WTC11 (cell line): ENCODE data around the gene CNTNAP2. TPM values are rescaled to one million over a fixed set of nuclear protein-coding genes. Genes with fewer than 3 reads are reported as not detected.
A peak's percentile ranks its signal among the peaks of the same experiment; 100 is the strongest.

ENCODE experiments used
- ATAC-seq: fragments of 200-7000 bp; cut with Tn5 transposase; 2 replicates; pipeline ENCODE4 v1.10.0; 2021; ENCODE audit warnings: mild to moderate bottlenecking, moderate library complexity
- CTCF ChIA-PET: fragments of 300-600 bp; sonication (Branson Sonifier 250); formaldehyde crosslinking; loops from one replicate; lab custom pipeline; 2021; ENCODE audit warnings: antibody characterized with exemption; lab: Charles Lee
- POLR2A ChIA-PET: fragments of 350-600 bp; sonication (Branson Sonifier 250); formaldehyde crosslinking; loops from one replicate; lab custom pipeline; 2021; ENCODE audit warnings: antibody characterized with exemption; lab: Charles Lee
- DNase-seq: peaks from one replicate; pipeline ENCODE4 v3.0.0; 2021; ENCODE audit warnings: low spot score
- H3K27ac Mint-ChIP-seq: 2 replicates; pipeline ENCODE4 v1.8.0; 2021; ENCODE audit warnings: mixed read lengths
- H3K27me3 Mint-ChIP-seq: 2 replicates; pipeline ENCODE4 v1.8.0; 2021; ENCODE audit warnings: low read depth, mild to moderate bottlenecking, moderate library complexity, mixed read lengths
- H3K36me3 Mint-ChIP-seq: 2 replicates; pipeline ENCODE4 v1.8.0; 2021; ENCODE audit warnings: mixed read lengths
- H3K4me1 Mint-ChIP-seq: 2 replicates; pipeline ENCODE4 v1.8.0; 2022; ENCODE audit warnings: mixed read lengths
- H3K4me3 Mint-ChIP-seq: 2 replicates; pipeline ENCODE4 v1.8.0; 2021; ENCODE audit warnings: mild to moderate bottlenecking, moderate library complexity, mixed read lengths
- H3K9me3 Mint-ChIP-seq: 2 replicates; pipeline ENCODE4 v1.8.0; 2021; ENCODE audit warnings: mixed read lengths
- FOXP1 ChIP-seq: sonication (generic); formaldehyde crosslinking; IDR thresholded peaks from 2 replicates; pipeline ENCODE4 v1.8.0; 2022; ENCODE audit warnings: missing genetic modification reagents, mild to moderate bottlenecking, moderate library complexity, borderline replicate concordance
- GABPB1 ChIP-seq: sonication (generic); formaldehyde crosslinking; IDR thresholded peaks from 2 replicates; pipeline ENCODE4 v1.8.1; 2023; ENCODE audit warnings: mild to moderate bottlenecking, missing genetic modification reagents
- GTF2I ChIP-seq: fragments of 250-450 bp; sonication (Bioruptor Pico); conservative IDR thresholded peaks from 2 replicates; pipeline ENCODE4 v1.4.0; 2021; ENCODE audit warnings: mild to moderate bottlenecking
- HMGA2 ChIP-seq: fragments of 250-450 bp; sonication (Bioruptor Pico); IDR thresholded peaks from 2 replicates; pipeline ENCODE4 v1.4.0; 2021; ENCODE audit warnings: mild to moderate bottlenecking, moderate library complexity
- KAT7 ChIP-seq: sonication (generic); formaldehyde crosslinking; IDR thresholded peaks from 2 replicates; pipeline ENCODE4 v1.8.1; 2023; ENCODE audit warnings: missing genetic modification reagents, mild to moderate bottlenecking, borderline replicate concordance
- NFATC4 ChIP-seq: fragments of 250-450 bp; sonication (Bioruptor Pico); IDR thresholded peaks from 2 replicates; pipeline ENCODE4 v1.9.0; 2021; ENCODE audit warnings: mild to moderate bottlenecking
- NR3C1 ChIP-seq: sonication (generic); formaldehyde crosslinking; conservative IDR thresholded peaks from 2 replicates; pipeline ENCODE4 v1.8.1; 2023; ENCODE audit warnings: low read depth, mild to moderate bottlenecking, missing genetic modification reagents
- OVOL2 ChIP-seq: fragments of 250-450 bp; sonication (Bioruptor Pico); IDR thresholded peaks from 2 replicates; pipeline ENCODE4 v1.9.0; 2021; ENCODE audit warnings: mild to moderate bottlenecking, borderline replicate concordance
- SP1 ChIP-seq: sonication (generic); formaldehyde crosslinking; conservative IDR thresholded peaks from 2 replicates; pipeline ENCODE4 v1.8.1; 2022; ENCODE audit warnings: missing genetic modification reagents
- TCF7 ChIP-seq: sonication (generic); formaldehyde crosslinking; IDR thresholded peaks from 2 replicates; pipeline ENCODE4 v1.8.0; 2022; ENCODE audit warnings: mild to moderate bottlenecking, low read depth, missing genetic modification reagents, moderate library complexity
- TP53 ChIP-seq: sonication (generic); formaldehyde crosslinking; IDR thresholded peaks from 2 replicates; pipeline ENCODE4 v1.8.1; 2023; ENCODE audit warnings: mild to moderate bottlenecking, missing genetic modification reagents
- ZBTB21 ChIP-seq: sonication (generic); formaldehyde crosslinking; IDR thresholded peaks from 2 replicates; pipeline ENCODE4 v1.8.1; 2023; ENCODE audit warnings: mild to moderate bottlenecking, missing genetic modification reagents, borderline replicate concordance
- ZNF263 ChIP-seq: sonication (generic); formaldehyde crosslinking; IDR thresholded peaks from 2 replicates; pipeline ENCODE4 v1.8.1; 2022; ENCODE audit warnings: low read depth, mild to moderate bottlenecking, moderate library complexity, missing genetic modification reagents
- ZNF416 ChIP-seq: fragments of 250-450 bp; sonication (Bioruptor Pico); IDR thresholded peaks from 2 replicates; pipeline ENCODE4 v1.9.0; 2021; ENCODE audit warnings: mild to moderate bottlenecking, inconsistent platforms
- total RNA-seq: library from RNA; stranded (reverse); gene quantifications from 3 replicates; pipeline ENCODE4 v1.2.3, GENCODE V29; 2021
- TF ChIP-seq, protein P1 (sequence below): sonication (generic); formaldehyde crosslinking; IDR thresholded peaks from 2 replicates; pipeline ENCODE4 v1.8.1; 2022; ENCODE audit warnings: low read depth, missing genetic modification reagents, borderline replicate concordance
- TF ChIP-seq, protein P2 (sequence below): fragments of 250-450 bp; sonication (Bioruptor Pico); IDR thresholded peaks from 2 replicates; pipeline ENCODE4 v1.9.0; 2021; ENCODE audit warnings: moderate library complexity, mild to moderate bottlenecking, inconsistent platforms, borderline replicate concordance
- TF ChIP-seq, protein P3 (sequence below): sonication (generic); formaldehyde crosslinking; IDR thresholded peaks from 2 replicates; pipeline ENCODE4 v1.8.1; 2022; ENCODE audit warnings: mild to moderate bottlenecking, moderate library complexity, missing genetic modification reagents
- TF ChIP-seq, protein P4 (sequence below): sonication (generic); formaldehyde crosslinking; IDR thresholded peaks from 2 replicates; pipeline ENCODE4 v1.8.0; 2022; ENCODE audit warnings: mild to moderate bottlenecking, missing genetic modification reagents
- TF ChIP-seq, protein P5 (sequence below): sonication (generic); formaldehyde crosslinking; IDR thresholded peaks from 2 replicates; pipeline ENCODE4 v1.8.0; 2023; ENCODE audit warnings: missing genetic modification reagents, mild to moderate bottlenecking, borderline replicate concordance
- TF ChIP-seq, protein P6 (sequence below): sonication (generic); formaldehyde crosslinking; IDR thresholded peaks from 2 replicates; pipeline ENCODE4 v1.8.0; 2023; ENCODE audit warnings: missing genetic modification reagents
- TF ChIP-seq, protein P7 (sequence below): fragments of 200-600 bp; IDR thresholded peaks from 2 replicates; pipeline ENCODE4 v1.8.0; 2022; ENCODE audit warnings: antibody characterized with exemption

CNTNAP2 gene
- total RNA-seq, 1 experiment from 2014 or later, result 63.8 TPM

DNA sequence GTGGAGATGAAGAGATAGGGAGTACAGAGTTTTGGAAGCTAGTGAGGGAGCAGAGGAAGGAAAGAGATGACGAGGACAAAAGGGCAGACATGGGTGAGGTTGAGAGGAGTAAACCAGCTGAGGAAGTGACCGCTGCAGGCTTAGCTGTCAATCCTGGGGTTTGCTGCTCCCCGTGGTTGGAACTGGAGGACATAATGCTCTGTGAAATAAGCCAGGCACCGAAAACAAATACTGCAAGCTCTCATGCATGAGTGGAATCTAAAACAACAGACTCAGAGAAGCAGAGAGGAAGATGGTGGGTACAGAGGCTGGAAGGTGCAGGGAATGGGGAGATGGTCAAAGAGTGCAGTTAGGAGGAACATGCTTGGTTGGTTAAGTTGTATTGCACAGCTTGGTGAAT lies 1991.8 kb downstream of the CNTNAP2 start:
- Mint-ChIP-seq H3K4me3 (no peak overlapping the region), H3K36me3 (peaks cover 4% of the 10 kb centered on the region; the same call in 1 of the 2 replicates), H3K27ac (peak overlapping the region; percentile 69; the same call in 1 of the 2 replicates), H3K9me3 (peaks cover 8% of the 10 kb centered on the region), H3K4me1 (peaks cover 24% of the 10 kb centered on the region), H3K27me3 (no peaks in the 10 kb centered on the region; the same call in 1 of the 2 replicates)
- no peak for ATAC-seq
- POLR2A ChIA-PET, result no interaction called here
- TF ChIP-seq, protein P1, sequence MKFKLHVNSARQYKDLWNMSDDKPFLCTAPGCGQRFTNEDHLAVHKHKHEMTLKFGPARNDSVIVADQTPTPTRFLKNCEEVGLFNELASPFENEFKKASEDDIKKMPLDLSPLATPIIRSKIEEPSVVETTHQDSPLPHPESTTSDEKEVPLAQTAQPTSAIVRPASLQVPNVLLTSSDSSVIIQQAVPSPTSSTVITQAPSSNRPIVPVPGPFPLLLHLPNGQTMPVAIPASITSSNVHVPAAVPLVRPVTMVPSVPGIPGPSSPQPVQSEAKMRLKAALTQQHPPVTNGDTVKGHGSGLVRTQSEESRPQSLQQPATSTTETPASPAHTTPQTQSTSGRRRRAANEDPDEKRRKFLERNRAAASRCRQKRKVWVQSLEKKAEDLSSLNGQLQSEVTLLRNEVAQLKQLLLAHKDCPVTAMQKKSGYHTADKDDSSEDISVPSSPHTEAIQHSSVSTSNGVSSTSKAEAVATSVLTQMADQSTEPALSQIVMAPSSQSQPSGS, result no peak
- TF ChIP-seq, protein P2, sequence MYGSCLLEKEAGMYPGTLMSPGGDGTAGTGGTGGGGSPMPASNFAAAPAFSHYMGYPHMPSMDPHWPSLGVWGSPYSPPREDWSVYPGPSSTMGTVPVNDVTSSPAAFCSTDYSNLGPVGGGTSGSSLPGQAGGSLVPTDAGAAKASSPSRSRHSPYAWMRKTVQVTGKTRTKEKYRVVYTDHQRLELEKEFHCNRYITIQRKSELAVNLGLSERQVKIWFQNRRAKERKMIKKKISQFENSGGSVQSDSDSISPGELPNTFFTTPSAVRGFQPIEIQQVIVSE (CRISPR knock-in tag), result no peak
- no peak for TF ChIP-seq ZBTB21 (CRISPR knock-in tag)
- no peak for TF ChIP-seq TCF7
- no peak for TF ChIP-seq NR3C1 (CRISPR knock-in tag)
- TF ChIP-seq, protein P3, sequence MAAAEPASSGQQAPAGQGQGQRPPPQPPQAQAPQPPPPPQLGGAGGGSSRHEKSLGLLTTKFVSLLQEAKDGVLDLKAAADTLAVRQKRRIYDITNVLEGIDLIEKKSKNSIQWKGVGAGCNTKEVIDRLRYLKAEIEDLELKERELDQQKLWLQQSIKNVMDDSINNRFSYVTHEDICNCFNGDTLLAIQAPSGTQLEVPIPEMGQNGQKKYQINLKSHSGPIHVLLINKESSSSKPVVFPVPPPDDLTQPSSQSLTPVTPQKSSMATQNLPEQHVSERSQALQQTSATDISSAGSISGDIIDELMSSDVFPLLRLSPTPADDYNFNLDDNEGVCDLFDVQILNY (CRISPR knock-in tag), result no peak
- TF ChIP-seq FOXP1 (CRISPR knock-in tag), result no peak
- TF ChIP-seq, protein P4, sequence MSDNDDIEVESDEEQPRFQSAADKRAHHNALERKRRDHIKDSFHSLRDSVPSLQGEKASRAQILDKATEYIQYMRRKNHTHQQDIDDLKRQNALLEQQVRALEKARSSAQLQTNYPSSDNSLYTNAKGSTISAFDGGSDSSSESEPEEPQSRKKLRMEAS (CRISPR knock-in tag), result no peak
- TF ChIP-seq NFATC4 (CRISPR knock-in tag), result no peak
- TF ChIP-seq, protein P5, sequence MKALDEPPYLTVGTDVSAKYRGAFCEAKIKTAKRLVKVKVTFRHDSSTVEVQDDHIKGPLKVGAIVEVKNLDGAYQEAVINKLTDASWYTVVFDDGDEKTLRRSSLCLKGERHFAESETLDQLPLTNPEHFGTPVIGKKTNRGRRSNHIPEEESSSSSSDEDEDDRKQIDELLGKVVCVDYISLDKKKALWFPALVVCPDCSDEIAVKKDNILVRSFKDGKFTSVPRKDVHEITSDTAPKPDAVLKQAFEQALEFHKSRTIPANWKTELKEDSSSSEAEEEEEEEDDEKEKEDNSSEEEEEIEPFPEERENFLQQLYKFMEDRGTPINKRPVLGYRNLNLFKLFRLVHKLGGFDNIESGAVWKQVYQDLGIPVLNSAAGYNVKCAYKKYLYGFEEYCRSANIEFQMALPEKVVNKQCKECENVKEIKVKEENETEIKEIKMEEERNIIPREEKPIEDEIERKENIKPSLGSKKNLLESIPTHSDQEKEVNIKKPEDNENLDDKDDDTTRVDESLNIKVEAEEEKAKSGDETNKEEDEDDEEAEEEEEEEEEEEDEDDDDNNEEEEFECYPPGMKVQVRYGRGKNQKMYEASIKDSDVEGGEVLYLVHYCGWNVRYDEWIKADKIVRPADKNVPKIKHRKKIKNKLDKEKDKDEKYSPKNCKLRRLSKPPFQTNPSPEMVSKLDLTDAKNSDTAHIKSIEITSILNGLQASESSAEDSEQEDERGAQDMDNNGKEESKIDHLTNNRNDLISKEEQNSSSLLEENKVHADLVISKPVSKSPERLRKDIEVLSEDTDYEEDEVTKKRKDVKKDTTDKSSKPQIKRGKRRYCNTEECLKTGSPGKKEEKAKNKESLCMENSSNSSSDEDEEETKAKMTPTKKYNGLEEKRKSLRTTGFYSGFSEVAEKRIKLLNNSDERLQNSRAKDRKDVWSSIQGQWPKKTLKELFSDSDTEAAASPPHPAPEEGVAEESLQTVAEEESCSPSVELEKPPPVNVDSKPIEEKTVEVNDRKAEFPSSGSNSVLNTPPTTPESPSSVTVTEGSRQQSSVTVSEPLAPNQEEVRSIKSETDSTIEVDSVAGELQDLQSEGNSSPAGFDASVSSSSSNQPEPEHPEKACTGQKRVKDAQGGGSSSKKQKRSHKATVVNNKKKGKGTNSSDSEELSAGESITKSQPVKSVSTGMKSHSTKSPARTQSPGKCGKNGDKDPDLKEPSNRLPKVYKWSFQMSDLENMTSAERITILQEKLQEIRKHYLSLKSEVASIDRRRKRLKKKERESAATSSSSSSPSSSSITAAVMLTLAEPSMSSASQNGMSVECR, result no peak
- TF ChIP-seq GTF2I, result no peak
- no peak for TF ChIP-seq GABPB1 (CRISPR knock-in tag)
- TF ChIP-seq, protein P6, sequence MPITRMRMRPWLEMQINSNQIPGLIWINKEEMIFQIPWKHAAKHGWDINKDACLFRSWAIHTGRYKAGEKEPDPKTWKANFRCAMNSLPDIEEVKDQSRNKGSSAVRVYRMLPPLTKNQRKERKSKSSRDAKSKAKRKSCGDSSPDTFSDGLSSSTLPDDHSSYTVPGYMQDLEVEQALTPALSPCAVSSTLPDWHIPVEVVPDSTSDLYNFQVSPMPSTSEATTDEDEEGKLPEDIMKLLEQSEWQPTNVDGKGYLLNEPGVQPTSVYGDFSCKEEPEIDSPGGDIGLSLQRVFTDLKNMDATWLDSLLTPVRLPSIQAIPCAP (CRISPR knock-in tag), result no peak
- TF ChIP-seq SP1, result no peak
- TF ChIP-seq OVOL2 (CRISPR knock-in tag), result no peak
- CTCF ChIA-PET, result interaction anchor here (2.0 to 5.5 kb wide), 2 partner anchors 35 to 155 kb away, joined by 9 to 31 read pairs; no protein-coding TSS in a partner anchor
- no peak for DNase-seq

DNA sequence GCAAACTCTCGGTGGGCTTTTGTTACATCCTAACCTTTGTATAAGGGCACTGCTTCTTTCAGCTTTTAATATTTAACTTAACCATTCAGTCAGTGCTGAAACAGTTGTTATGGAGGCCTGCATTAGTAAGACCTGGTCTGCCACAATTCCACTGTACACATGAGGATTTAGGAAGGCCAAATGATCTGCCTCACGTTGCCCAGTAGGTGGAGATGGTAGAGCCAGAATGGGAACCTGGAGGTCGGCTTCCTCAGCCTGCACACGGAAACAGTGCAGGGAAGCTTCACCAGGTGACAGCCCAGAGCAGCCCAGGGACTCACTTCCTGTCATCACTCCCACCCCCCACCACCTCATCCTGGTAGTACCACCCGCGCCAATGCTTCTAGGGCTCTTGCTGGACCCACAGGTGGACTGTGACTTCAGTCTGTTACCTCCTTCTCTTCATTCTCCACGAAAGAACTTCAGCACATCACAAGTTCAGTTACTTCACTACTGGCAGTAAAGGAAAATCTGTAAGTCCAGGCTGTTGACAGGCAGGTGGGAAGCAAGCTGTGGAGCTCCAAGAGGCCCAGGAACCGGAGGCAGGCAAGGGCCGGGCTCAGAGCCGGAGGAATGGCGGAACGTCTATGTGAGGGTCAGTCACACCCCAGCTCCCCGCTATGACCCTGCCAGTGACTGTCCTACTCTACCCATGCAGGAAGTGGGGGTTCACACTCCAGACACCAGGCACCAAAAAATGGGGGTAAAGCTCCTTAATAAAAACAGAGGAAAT lies 1993.7 kb downstream of the CNTNAP2 start:
- no peak overlapping the region for H3K4me3 Mint-ChIP-seq
- peaks cover 28% of the 10 kb centered on the region for H3K4me1 Mint-ChIP-seq
- H3K27me3 Mint-ChIP-seq, result no peaks in the 10 kb centered on the region; the same call in 1 of the 2 replicates
- H3K9me3 Mint-ChIP-seq, result peaks cover 8% of the 10 kb centered on the region
- ChIA-PET CTCF (interaction anchor here (0.6 to 5.5 kb wide), 3 partner anchors 33 to 442 kb away, joined by 3 to 31 read pairs (median 5); no protein-coding TSS in a partner anchor), POLR2A (no interaction called here)
- ATAC-seq (peak; percentile 70), DNase-seq (peak; percentile 21)
- TF ChIP-seq ZNF416 (CRISPR knock-in tag) (no peak), ZNF263 (CRISPR knock-in tag) (no peak), KAT7 (no peak), TP53 (CRISPR knock-in tag) (no peak), HMGA2 (no peak)
- TF ChIP-seq, protein P7, sequence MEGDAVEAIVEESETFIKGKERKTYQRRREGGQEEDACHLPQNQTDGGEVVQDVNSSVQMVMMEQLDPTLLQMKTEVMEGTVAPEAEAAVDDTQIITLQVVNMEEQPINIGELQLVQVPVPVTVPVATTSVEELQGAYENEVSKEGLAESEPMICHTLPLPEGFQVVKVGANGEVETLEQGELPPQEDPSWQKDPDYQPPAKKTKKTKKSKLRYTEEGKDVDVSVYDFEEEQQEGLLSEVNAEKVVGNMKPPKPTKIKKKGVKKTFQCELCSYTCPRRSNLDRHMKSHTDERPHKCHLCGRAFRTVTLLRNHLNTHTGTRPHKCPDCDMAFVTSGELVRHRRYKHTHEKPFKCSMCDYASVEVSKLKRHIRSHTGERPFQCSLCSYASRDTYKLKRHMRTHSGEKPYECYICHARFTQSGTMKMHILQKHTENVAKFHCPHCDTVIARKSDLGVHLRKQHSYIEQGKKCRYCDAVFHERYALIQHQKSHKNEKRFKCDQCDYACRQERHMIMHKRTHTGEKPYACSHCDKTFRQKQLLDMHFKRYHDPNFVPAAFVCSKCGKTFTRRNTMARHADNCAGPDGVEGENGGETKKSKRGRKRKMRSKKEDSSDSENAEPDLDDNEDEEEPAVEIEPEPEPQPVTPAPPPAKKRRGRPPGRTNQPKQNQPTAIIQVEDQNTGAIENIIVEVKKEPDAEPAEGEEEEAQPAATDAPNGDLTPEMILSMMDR, result 0 out of 2 replicates have a peak, but pooled peaks have one; percentile 23
- peaks cover 4% of the 10 kb centered on the region; the same call in 1 of the 2 replicates for H3K36me3 Mint-ChIP-seq
- H3K27ac Mint-ChIP-seq, result no peak overlapping the region
